DND-41 (cell line): ENCODE results near the gene DDX25.

Experiments used
- ATAC-seq: fragments of 200-7000 bp; cut with Tn5 transposase; 3 replicates; pipeline ENCODE4 v1.9.1; 2021; ENCODE audit warnings: low read depth; ENCODE audit not compliant: insufficient read depth
- DNase-seq: peaks from one replicate; pipeline ENCODE4 v3.0.0-alpha.2; 2020
- H2AFZ ChIP-seq: 2 replicates; pipeline ENCODE4 v1.6.0; 2012; ENCODE audit warnings: low read depth, low read length
- H3K27ac ChIP-seq: 2 replicates; pipeline ENCODE4 v1.5.1; 2012; ENCODE audit warnings: low read length, inconsistent platforms
- H3K27me3 ChIP-seq: fragments of 200-600 bp; sonication (generic); 2 replicates; pipeline ENCODE4 v1.6.0; 2012; ENCODE audit warnings: low read length, mild to moderate bottlenecking, inconsistent platforms; ENCODE audit not compliant: insufficient read depth, poor library complexity
- H3K36me3 ChIP-seq: 2 replicates; pipeline ENCODE4 v1.5.1; 2012; ENCODE audit warnings: low read length, inconsistent platforms; ENCODE audit not compliant: insufficient read depth
- H3K4me1 ChIP-seq: 2 replicates; pipeline ENCODE4 v1.5.1; 2012; ENCODE audit warnings: mild to moderate bottlenecking, low read length; ENCODE audit not compliant: insufficient read depth
- H3K4me2 ChIP-seq: 2 replicates; pipeline ENCODE4 v1.6.0; 2012; ENCODE audit warnings: mild to moderate bottlenecking, moderate library complexity, low read length, inconsistent platforms; ENCODE audit not compliant: insufficient read depth
- H3K4me3 ChIP-seq, 2 experiments: fragments of 200-600 bp in 1 of 2; shearing (Covaris generic) in 1 of 2; 2 replicates each; pipeline ENCODE4 v1.5.1; 2012 to 2016; ENCODE audit warnings: inconsistent platforms in 2 of 2, low read length in 2 of 2, mild to moderate bottlenecking in 2 of 2, low read depth in 1 of 2, moderate library complexity in 1 of 2
- H3K79me2 ChIP-seq: 2 replicates; pipeline ENCODE4 v1.6.0; 2012; ENCODE audit warnings: low read length, inconsistent platforms; ENCODE audit not compliant: insufficient read depth
- H3K9ac ChIP-seq: 2 replicates; pipeline ENCODE4 v1.6.0; 2012; ENCODE audit warnings: low read depth, mild to moderate bottlenecking, inconsistent platforms, low read length, moderate library complexity
- H3K9me3 ChIP-seq: 2 replicates; pipeline ENCODE4 v1.5.1; 2012; ENCODE audit warnings: low read length, moderate library complexity, mild to moderate bottlenecking, inconsistent platforms; ENCODE audit not compliant: insufficient read depth, severe bottlenecking
- H4K20me1 ChIP-seq: 2 replicates; pipeline ENCODE4 v1.6.0; 2012; ENCODE audit warnings: low read length; ENCODE audit not compliant: insufficient read depth
- CTCF ChIP-seq: IDR thresholded peaks from 2 replicates; pipeline ENCODE4 v1.5.1; 2012; ENCODE audit warnings: borderline replicate concordance, low read length, moderate library complexity, mild to moderate bottlenecking; ENCODE audit not compliant: poor library complexity, severe bottlenecking; ENCODE audit errors: extremely low read depth
- EZH2 ChIP-seq: IDR thresholded peaks from 3 replicates; pipeline ENCODE4 v1.6.1; 2012; ENCODE audit warnings: borderline replicate concordance, low read depth, mild to moderate bottlenecking, moderate library complexity, low read length, inconsistent platforms; ENCODE audit not compliant: severe bottlenecking

The DDX25 gene

DNA sequence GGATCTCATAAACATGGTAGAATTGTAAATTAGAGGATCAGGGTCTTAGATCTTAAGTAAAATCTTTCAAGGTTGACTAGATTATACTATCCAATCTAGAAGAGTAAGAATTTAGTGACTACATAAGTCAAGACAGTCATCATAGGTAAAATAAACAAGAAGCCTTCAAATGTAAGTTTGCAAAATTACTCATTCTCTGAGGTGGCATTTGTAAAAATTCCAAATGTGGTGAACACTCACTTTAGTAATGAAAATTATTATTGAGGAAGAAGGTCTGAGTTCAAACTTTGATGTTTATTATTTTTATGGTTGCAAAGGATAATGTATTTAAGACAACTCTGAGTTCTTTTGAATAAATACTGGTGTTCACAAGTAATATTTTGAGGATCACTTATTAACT lies 12.2 kb upstream of the DDX25 start:
- Histone ChIP-seq H3K4me1 (peaks cover 33% of the 10 kb centered on the region), H4K20me1 (peaks cover 11% of the 10 kb centered on the region; the same call in 1 of the 2 replicates), H3K4me3 (no peak overlapping the region), H3K4me2 (no peak overlapping the region), H3K79me2 (peaks cover 41% of the 10 kb centered on the region), H3K9me3 (no peaks in the 10 kb centered on the region), H3K36me3 (peaks cover 43% of the 10 kb centered on the region), H3K9ac (no peak overlapping the region), H2AFZ (no peak overlapping the region), H3K27me3 (no peaks in the 10 kb centered on the region), H3K27ac (no peak overlapping the region)
- TF ChIP-seq CTCF, result no peak
- TF ChIP-seq EZH2, result no peak
- DNase-seq (no peak), ATAC-seq (no peak)

DNA sequence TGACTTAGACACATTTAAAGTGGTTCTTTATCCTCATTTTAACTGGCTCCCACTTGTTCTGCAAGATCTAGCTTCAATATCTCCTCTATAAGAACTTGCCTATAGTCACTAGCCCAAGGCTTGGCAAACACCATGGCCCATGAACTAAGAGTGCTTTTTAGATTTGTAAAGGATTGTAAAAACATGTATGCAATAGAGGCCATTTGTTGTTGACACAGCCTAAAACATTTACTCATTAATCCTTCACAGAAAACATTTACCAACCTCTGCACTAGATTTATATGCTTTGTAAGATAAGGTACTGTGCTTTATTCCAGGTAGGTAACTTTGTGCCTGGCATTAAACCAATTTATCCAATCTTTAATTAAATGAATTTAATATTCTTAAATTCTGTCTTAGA lies 11.3 kb upstream of the DDX25 start:
- Histone ChIP-seq H3K9me3 (no peaks in the 10 kb centered on the region), H2AFZ (no peak overlapping the region), H3K79me2 (peaks cover 48% of the 10 kb centered on the region), H3K27me3 (no peaks in the 10 kb centered on the region), H3K4me1 (peaks cover 25% of the 10 kb centered on the region), H4K20me1 (peaks cover 11% of the 10 kb centered on the region; the same call in 1 of the 2 replicates), H3K36me3 (peaks cover 43% of the 10 kb centered on the region), H3K27ac (no peak overlapping the region), H3K9ac (no peak overlapping the region), H3K4me3 (no peak overlapping the region), H3K4me2 (no peak overlapping the region)
- no peak for ATAC-seq
- TF ChIP-seq EZH2 (no peak), CTCF (no peak)
- no peak for DNase-seq

DNA sequence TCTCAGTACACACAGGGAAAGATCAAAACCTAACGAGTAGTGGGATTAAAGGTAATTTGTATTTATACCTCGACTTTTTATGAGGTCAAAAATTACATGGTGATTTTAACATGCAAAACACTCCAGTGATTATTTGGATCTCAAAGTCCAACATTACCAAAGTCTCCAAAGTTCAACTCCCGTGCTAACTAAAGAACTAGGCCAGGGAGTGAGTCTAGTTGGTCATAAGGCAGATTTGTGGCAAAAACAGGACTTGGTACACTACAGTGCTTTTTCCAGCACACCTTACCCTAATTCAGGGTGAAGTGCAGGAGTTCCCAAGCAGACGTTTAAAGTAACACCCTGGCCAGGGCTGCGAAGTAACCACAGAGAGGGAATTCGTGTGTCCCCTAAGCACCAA lies 2.4 kb upstream of the DDX25 start:
- H3K4me3 ChIP-seq, result peak overlapping the region; percentile 87 to 96; a peak in 3 of 4 replicates
- H3K4me1 ChIP-seq, result peaks cover 20% of the 10 kb centered on the region
- peaks cover 48% of the 10 kb centered on the region for H3K79me2 ChIP-seq
- DNase-seq, result no peak
- ATAC-seq, result no peak
- no peak for TF ChIP-seq CTCF
- no peak for TF ChIP-seq EZH2
- H3K36me3 ChIP-seq, result peaks cover 13% of the 10 kb centered on the region
- peak overlapping the region; percentile 7 for H3K9ac ChIP-seq
- H2AFZ ChIP-seq, result no peak overlapping the region
- no peaks in the 10 kb centered on the region for H4K20me1 ChIP-seq
- H3K4me2 ChIP-seq, result peak overlapping the region; percentile 73
- no peak overlapping the region for H3K27ac ChIP-seq
- no peaks in the 10 kb centered on the region for H3K9me3 ChIP-seq
- no peaks in the 10 kb centered on the region for H3K27me3 ChIP-seq

- ATAC-seq (no peak), DNase-seq (no peak)
- TF ChIP-seq CTCF (no peak), EZH2 (no peak)
Measured at GRCh38 chr11:125902277-125902926, 1.9 kb upstream of the DDX25 start.

More at GRCh38 chr11:125902277-125902926, 1.9 kb upstream of the DDX25 start:
- H3K4me2 ChIP-seq, result peak overlapping the region; percentile 73
- H3K9me3 ChIP-seq, result no peaks in the 10 kb centered on the region
- H3K27me3 ChIP-seq, result no peaks in the 10 kb centered on the region
- H2AFZ ChIP-seq, result peak overlapping the region; percentile 94
- H3K27ac ChIP-seq, result peak overlapping the region; percentile 85
- H4K20me1 ChIP-seq, result no peaks in the 10 kb centered on the region
- peak overlapping the region; percentile 69 for H3K9ac ChIP-seq
- H3K4me1 ChIP-seq, result peaks cover 20% of the 10 kb centered on the region
- peak overlapping the region; percentile 87 to 96 for H3K4me3 ChIP-seq
- peaks cover 13% of the 10 kb centered on the region for H3K36me3 ChIP-seq
- peaks cover 44% of the 10 kb centered on the region for H3K79me2 ChIP-seq
